Measurements from ENCODE around the gene WSB1.
"Not testable (repeated sequence)": the region's sequence is repeated elsewhere in the genome, so short reads cannot be mapped to it uniquely, and the experiment has no call there.

WSB1 gene, protein sequence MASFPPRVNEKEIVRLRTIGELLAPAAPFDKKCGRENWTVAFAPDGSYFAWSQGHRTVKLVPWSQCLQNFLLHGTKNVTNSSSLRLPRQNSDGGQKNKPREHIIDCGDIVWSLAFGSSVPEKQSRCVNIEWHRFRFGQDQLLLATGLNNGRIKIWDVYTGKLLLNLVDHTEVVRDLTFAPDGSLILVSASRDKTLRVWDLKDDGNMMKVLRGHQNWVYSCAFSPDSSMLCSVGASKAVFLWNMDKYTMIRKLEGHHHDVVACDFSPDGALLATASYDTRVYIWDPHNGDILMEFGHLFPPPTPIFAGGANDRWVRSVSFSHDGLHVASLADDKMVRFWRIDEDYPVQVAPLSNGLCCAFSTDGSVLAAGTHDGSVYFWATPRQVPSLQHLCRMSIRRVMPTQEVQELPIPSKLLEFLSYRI

DNA sequence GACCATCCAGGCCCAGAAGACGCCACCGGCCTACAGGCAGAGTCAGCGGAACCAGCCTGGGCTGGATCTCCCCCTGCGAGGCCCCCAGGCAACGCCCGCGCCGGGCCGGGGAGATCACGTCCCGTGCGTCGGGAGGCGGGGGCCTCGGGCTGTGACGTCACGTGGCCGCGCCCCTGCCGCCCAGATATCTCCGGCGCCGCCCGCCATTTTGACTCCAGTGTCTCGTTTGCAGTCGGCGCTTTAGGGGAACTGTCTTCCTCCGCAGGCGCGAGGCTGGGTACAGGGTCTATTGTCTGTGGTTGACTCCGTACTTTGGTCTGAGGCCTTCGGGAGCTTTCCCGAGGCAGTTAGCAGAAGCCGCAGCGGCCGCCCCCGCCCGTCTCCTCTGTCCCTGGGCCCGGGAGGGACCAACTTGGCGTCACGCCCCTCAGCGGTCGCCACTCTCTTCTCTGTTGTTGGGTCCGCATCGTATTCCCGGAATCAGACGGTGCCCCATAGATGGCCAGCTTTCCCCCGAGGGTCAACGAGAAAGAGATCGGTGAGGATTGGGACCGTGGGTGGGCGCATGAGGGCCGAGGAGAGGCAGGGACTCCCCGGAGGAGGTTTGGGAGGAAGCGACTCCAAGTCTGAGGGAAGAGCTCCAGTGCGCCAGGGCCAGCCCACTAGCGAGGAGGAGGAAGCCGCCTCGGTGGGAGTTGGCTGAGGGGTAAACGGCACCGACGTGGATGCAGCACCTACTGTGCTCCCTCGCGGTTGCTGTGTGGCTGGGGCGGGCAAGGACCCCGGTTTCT lies at the start of gene WSB1:
Gene WSB1 (plus strand): TSS at position 217 of the 791 bp plus-strand sequence. CDS start 282 bp downstream, at position 499.
- peak; percentile 84 for DNase-seq

DNA sequence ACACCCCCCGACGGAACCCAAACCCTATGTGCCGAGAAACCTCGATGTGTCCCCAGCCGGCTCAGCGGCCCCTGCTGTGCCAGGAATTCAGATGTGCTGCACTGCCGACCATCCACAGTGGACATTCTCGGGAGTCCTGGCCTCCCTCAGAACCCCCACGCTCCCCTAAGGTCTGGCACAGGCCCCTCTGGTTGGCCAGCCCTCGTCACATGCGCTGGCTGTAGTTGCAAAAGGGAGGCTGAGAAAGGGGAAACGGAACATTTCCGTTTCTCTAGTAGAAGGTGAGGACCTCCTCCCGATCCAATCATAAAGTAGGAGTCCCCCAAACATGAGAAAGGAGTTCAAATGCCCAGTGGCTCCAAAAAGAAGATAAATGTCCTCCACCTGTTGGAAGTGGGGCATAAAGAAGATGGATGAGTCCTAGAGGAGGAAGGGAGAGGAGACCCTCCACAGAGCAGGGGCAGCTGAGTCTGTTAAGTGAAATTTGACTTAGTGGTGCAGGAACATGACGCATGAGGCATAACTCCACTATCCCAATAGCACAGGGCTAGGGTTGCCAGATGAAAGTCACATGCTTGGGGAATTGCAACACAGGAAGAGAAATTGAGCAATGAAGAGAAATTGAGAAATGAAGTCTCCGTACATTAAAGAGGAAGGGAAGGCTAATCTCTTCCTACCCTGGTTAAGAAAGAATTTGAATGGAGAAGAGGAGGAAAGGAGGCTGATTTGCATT lies 49.3 kb upstream of the WSB1 start:
- DNase-seq, result no peak

GRCh38 chr17:27245230-27245696 lies 48.7 kb upstream of the WSB1 start:
- peak; percentile 48 for DNase-seq

DNA sequence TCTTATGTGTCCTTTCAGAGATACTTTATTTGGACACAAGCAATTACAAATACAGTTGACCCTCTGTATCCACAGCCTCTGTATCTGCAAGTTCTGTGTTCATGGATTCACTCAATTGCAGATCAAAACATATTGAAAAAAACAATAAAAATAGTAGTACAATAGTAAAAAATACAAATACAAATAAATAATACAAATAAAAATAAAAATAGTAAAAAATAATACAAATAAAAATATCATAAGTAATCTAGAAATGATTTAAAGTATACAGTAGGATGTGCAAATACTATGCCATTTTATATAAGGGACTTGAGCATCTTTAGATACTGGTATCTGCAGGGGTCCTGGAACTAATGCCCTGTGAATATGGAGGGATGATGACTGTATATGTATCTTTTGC lies 47.4 kb upstream of the WSB1 start:
- DNase-seq, result no peak

GRCh38 chr17:27247071-27247957 lies 46.6 kb upstream of the WSB1 start:
- peak; percentile 52 for DNase-seq

- no peak for DNase-seq
These were observed 46.0 kb upstream of the WSB1 start for GRCh38 chr17:27247958-27248342.

- DNase-seq, result not testable (repeated sequence)
These were observed 43.1 kb upstream of the WSB1 start for GRCh38 chr17:27250791-27251190.

- not testable (repeated sequence) for DNase-seq
These were observed 39.1 kb upstream of the WSB1 start for GRCh38 chr17:27254802-27255201.

GRCh38 chr17:27256225-27257030 lies 37.5 kb upstream of the WSB1 start:
- DNase-seq, result no peak

- DNase-seq, result no peak
These were observed 36.9 kb upstream of the WSB1 start for GRCh38 chr17:27257031-27257357.

- no peak for DNase-seq
These were observed 34.6 kb upstream of the WSB1 start for GRCh38 chr17:27259356-27259755.

DNA sequence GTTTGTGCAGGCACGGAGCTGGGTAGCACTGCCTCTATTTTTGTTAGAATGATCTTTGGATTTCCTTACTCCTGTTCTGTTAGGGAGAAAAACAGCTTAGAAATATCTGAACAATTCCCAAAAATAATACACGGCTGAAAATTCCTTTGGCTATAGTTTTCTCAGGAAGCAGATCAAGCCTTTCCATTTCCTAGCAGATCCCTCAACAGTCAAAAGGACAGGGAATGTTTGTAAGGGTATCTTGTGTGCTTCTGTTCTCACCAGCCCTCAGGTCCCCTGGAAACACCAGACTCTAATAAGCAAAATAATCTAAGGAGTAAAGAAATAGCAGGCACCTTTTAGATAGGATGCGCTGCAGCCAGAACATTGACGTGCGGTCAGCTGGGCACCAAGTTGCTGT lies 30.5 kb upstream of the WSB1 start:
- no peak for DNase-seq

GRCh38 chr17:27264068-27264812 lies 29.7 kb upstream of the WSB1 start:
- DNase-seq, result no peak

DNA sequence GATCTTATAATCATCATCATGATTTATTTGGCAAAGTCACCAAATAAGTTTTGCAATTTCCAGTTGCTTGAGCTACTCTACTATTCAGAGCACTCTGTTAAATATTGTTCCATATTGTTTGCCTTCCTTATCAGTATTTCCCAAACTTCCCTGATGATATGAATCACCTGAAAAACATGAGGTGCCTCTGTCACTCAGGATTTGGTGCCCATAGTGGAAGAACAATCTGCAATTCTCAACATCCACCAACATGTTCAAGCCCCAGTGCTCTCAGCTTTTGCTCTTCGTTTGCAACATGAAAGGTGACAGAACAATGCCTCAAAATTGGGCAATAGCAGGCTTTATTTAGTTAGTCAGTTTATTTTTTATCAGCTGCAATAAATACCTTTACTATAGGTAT lies 28.6 kb upstream of the WSB1 start:
- DNase-seq, result no peak

DNA sequence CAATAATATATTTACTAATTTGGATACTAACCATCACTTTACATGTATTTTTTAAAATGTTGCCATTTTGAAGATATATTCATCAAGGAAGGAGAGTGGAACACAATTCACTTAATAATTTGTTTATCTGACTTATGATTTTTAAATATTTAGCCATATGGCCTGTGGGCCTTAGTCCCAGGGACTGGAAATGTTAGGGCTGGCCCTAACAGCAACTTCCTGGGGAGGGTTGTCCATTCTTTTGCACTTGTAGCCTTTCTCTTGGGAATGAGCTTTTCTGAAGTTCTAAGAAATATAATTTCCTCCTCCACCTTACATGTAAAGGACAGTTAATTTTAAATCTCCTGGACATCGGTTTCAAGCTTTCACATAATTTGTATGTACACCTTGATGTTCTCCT lies 27.7 kb upstream of the WSB1 start:
- DNase-seq, result no peak

DNA sequence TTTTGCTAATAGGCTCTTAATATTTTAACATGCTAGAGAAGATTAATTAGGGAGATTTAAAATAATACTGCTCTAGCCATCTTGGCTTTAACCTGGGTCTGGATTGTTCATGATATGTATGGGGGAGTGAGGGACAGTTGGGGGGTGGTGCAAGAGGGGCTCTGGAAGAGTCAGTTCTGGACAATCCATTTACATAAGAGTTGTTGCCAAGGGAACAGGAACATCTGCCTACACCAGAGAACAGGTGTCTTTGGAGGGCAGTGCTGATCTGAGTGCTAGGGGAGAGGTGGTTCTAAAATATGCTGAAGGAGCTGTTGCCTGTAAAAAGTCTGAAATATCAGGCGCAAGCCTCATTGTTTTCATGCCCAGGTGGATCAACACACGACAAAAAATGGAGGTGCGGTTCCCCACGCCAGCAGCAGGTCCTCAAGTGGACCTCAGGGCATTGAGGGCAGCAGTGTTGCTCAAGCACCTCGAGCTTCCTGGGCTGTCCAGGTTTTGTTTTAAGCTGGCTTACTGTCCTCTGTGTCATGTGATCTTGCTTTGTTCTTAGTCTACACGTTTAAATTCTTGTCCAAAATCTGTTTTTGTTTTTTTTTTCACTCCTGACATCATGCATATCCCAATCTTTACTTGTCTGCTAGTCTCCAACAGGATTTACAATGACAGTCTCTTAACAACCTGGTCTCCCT lies 25.4 kb upstream of the WSB1 start:
- DNase-seq, result peak; percentile 25

DNA sequence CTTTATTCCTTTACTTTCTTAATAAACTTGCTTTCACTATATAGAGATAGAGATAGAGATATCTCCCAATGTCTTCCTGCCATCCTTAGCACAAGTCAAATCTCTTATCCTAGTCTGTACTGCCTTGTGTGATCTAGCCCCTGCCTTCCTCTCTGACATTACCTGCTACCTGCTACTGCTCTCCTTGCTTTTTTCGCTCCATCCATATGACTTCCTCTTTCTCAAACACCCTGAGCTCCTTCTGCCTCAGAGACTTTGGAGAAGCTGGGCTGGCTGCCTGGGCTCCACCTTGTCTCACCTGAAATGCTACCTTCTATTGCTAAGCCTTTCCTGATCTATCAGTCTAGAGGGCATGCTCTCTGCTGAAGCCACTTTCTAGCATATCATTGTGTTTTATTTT lies 24.7 kb upstream of the WSB1 start:
- no peak for DNase-seq

GRCh38 chr17:27269974-27270373 lies 23.9 kb upstream of the WSB1 start:
- no peak for DNase-seq

DNA sequence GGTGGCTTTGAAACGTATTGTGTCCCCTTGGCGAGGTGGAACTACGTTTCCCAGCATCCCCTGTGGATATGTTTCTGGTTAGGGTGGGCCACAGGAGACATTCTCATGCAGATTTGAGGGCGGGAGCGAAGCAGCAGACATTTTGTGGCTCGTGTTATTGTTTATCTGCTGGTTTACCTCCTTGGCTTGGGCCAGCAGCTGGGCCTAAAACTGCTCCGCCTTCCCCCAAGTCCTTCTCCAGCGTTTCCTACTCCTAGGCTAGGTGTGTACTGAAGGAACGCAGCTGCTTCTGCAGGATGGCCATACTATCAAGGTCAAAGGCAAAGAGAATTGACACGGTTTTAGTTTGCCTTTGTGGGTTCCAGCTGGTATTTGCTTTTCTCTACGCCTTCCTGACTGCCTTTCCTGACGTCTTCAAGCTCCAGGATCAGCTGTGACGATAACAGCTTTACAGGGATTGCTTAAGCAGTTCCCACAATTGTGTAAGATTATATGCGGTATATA lies 17.2 kb upstream of the WSB1 start:
- no peak for DNase-seq

GRCh38 chr17:27279132-27279531 lies 14.8 kb upstream of the WSB1 start:
- DNase-seq, result not testable (repeated sequence)

Data from NCI-H1092 (cell line).